H1 (cell line): ENCODE results near the gene TNFRSF6B. TPM values are rescaled to one million over a fixed set of nuclear protein-coding genes. Genes with fewer than 3 reads are reported as not detected.

ENCODE experiments used
- CHD1 ChIP-seq: IDR thresholded peaks from 2 replicates; pipeline ENCODE4 v1.6.1; 2012; ENCODE audit warnings: low read depth, low read length, improper control_type of control experiment
- CTBP2 ChIP-seq: IDR thresholded peaks from 2 replicates; pipeline ENCODE4 v1.7.0; 2011; ENCODE audit warnings: borderline replicate concordance, mild to moderate bottlenecking, moderate library complexity, mixed read lengths, low read length; ENCODE audit not compliant: insufficient read depth, insufficient read length
- JUN ChIP-seq: IDR thresholded peaks from 2 replicates; pipeline ENCODE4 v1.6.1; 2011; ENCODE audit warnings: low read depth, mild to moderate bottlenecking, improper control_type of control experiment, low read length
- NANOG ChIP-seq: IDR thresholded peaks from 2 replicates; pipeline ENCODE4 v1.6.1; 2011; ENCODE audit warnings: low read length, low read depth, mild to moderate bottlenecking, inconsistent platforms; ENCODE audit not compliant: insufficient read depth, poor library complexity, severe bottlenecking
- SP4 ChIP-seq: IDR thresholded peaks from 2 replicates; pipeline ENCODE4 v1.6.1; 2012; ENCODE audit warnings: low read length, inconsistent platforms
- TAF7 ChIP-seq: optimal IDR thresholded peaks from 2 replicates; pipeline ENCODE3; 2011; ENCODE audit warnings: low read depth, mild to moderate bottlenecking, inconsistent platforms, low read length, moderate library complexity, borderline replicate concordance
- polyA plus RNA-seq, 7 experiments: library from polyadenylated mRNA; depleted of rRNA in 3 of 7; stranded (reverse) in 5 of 7; unstranded in 2 of 7; fragments of >200 nt in 5 of 7; fragments of 200-250 nt in 2 of 7; gene quantifications; 1 replicate in 5 of 7; 2 replicates in 1 of 7; 4 replicates in 1 of 7; pipeline versions ENCODE4 v1.2.1 to v1.2.3, GENCODE V29; 2011 to 2013; ENCODE audit warnings: missing spikeins in 2 of 7, mixed read lengths in 2 of 7
- total RNA-seq: library from RNA; stranded (reverse); fragmentation: NEBNext Ultra II Directional; extraction: Animal tissue kit (Norgen Biotek cat#: 25700); gene quantifications from 2 replicates; pipeline ENCODE4 v1.2.1, GENCODE V29; 2021

TNFRSF6B gene
- total and polyA plus RNA-seq, 2 of the 8 experiments (the other 6 are each of a cell fraction or from before 2014, with no cell fraction given), result 3.1 TPM; not detected in 1

DNA sequence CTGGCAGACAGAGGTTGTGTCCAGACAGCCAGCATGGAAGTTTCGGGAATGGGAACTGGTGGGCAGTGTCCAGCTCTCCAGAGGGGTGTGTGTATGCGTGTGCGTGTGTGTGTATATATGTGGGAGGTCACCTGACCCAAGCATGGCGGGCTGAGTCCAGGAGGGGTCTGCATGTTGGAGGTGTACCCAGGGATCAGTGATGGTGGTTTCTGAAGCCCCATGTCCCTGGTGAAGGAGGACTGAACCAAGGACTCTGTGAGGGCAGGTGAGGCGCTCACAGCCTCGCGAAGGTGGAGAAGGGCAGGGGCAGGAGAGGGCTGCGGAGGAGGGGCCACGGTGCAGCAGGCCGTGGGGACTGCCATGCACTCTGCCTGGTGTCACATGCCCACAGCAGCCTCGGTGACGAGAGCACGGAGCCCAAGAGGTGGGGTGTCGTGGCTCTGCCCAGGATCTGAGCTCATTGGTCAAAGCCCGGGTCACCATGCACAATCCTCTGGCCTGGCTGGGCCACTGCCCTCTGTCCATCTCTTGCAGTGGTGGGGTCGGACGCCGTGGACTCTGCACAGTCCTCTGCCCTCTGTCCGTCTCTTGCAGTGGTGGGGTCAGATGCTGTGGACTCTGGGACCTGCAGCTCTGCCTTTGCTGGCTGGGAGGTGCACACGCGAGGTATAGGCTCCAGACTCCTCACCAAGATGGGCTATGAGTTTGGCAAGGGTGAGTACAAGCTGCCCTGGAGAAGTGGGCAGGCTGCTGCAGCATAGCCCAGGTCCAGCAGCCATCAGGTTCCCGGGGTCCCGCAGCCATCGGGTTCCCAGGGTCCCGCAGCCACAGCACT, 37.9 kb downstream of the TNFRSF6B start (continued):
- TF ChIP-seq NANOG, result no peak
- no peak for TF ChIP-seq SP4
- TF ChIP-seq TAF7, result no peak
- no peak for TF ChIP-seq JUN
- TF ChIP-seq CTBP2, result no peak
- no peak for TF ChIP-seq CHD1
